Osteocyte (in vitro differentiated cells): Measurements from ENCODE around the gene KAT2A. TPM values are rescaled to one million over a fixed set of nuclear protein-coding genes. Genes with fewer than 3 reads are reported as not detected.

ENCODE experiments used
- DNase-seq: peaks from one replicate; pipeline ENCODE4 v3.0.0; 2021; ENCODE audit warnings: mixed read lengths; ENCODE audit not compliant: unreplicated experiment; ENCODE audit errors: extremely low spot score
- H3K27ac Mint-ChIP-seq: one replicate; pipeline ENCODE4 v1.8.0; 2021; ENCODE audit warnings: mild to moderate bottlenecking, mixed read lengths; ENCODE audit not compliant: unreplicated experiment
- H3K27me3 Mint-ChIP-seq: one replicate; pipeline ENCODE4 v1.8.0; 2021; ENCODE audit warnings: mixed read lengths; ENCODE audit not compliant: unreplicated experiment
- H3K36me3 Mint-ChIP-seq: one replicate; pipeline ENCODE4 v1.8.0; 2021; ENCODE audit warnings: mixed read lengths; ENCODE audit not compliant: unreplicated experiment
- H3K4me1 Mint-ChIP-seq: one replicate; pipeline ENCODE4 v1.8.0; 2021; ENCODE audit warnings: mixed read lengths; ENCODE audit not compliant: unreplicated experiment
- H3K4me3 Mint-ChIP-seq: one replicate; pipeline ENCODE4 v1.8.0; 2021; ENCODE audit warnings: mild to moderate bottlenecking, moderate library complexity, mixed read lengths; ENCODE audit not compliant: unreplicated experiment
- H3K9me3 Mint-ChIP-seq: one replicate; pipeline ENCODE4 v1.8.0; 2021; ENCODE audit warnings: mixed read lengths; ENCODE audit not compliant: unreplicated experiment
- total RNA-seq: library from RNA; stranded (reverse); gene quantifications from 2 replicates; pipeline ENCODE4 v1.2.1, GENCODE V29; 2021
- TF ChIP-seq, protein P1 (sequence below): fragments of 200-600 bp; sonication (generic); IDR thresholded peaks from 2 replicates; pipeline ENCODE4 v1.5.0; 2021; ENCODE audit warnings: antibody characterized with exemption, mild to moderate bottlenecking, moderate library complexity

Gene KAT2A
- total RNA-seq, 1 donor from 2014 or later: 40.4 TPM

GRCh38 chr17:42078396-42079043, 42.6 kb downstream of the KAT2A start:
- Mint-ChIP-seq H3K36me3 (no peaks in the 10 kb centered on the region), H3K27ac (no peak overlapping the region), H3K4me3 (no peak overlapping the region), H3K27me3 (peaks cover 14% of the 10 kb centered on the region), H3K4me1 (no peaks in the 10 kb centered on the region), H3K9me3 (no peaks in the 10 kb centered on the region)
- TF ChIP-seq, protein P1, sequence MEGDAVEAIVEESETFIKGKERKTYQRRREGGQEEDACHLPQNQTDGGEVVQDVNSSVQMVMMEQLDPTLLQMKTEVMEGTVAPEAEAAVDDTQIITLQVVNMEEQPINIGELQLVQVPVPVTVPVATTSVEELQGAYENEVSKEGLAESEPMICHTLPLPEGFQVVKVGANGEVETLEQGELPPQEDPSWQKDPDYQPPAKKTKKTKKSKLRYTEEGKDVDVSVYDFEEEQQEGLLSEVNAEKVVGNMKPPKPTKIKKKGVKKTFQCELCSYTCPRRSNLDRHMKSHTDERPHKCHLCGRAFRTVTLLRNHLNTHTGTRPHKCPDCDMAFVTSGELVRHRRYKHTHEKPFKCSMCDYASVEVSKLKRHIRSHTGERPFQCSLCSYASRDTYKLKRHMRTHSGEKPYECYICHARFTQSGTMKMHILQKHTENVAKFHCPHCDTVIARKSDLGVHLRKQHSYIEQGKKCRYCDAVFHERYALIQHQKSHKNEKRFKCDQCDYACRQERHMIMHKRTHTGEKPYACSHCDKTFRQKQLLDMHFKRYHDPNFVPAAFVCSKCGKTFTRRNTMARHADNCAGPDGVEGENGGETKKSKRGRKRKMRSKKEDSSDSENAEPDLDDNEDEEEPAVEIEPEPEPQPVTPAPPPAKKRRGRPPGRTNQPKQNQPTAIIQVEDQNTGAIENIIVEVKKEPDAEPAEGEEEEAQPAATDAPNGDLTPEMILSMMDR: no peak
- DNase-seq: no peak

- Mint-ChIP-seq H3K9me3 (no peaks in the 10 kb centered on the region), H3K36me3 (no peaks in the 10 kb centered on the region), H3K4me1 (no peaks in the 10 kb centered on the region), H3K4me3 (no peak overlapping the region), H3K27ac (no peak overlapping the region), H3K27me3 (peaks cover 21% of the 10 kb centered on the region)
- no peak for DNase-seq
- TF ChIP-seq, protein P1: no peak
These were observed 43.4 kb downstream of the KAT2A start for GRCh38 chr17:42077755-42078154.

DNA sequence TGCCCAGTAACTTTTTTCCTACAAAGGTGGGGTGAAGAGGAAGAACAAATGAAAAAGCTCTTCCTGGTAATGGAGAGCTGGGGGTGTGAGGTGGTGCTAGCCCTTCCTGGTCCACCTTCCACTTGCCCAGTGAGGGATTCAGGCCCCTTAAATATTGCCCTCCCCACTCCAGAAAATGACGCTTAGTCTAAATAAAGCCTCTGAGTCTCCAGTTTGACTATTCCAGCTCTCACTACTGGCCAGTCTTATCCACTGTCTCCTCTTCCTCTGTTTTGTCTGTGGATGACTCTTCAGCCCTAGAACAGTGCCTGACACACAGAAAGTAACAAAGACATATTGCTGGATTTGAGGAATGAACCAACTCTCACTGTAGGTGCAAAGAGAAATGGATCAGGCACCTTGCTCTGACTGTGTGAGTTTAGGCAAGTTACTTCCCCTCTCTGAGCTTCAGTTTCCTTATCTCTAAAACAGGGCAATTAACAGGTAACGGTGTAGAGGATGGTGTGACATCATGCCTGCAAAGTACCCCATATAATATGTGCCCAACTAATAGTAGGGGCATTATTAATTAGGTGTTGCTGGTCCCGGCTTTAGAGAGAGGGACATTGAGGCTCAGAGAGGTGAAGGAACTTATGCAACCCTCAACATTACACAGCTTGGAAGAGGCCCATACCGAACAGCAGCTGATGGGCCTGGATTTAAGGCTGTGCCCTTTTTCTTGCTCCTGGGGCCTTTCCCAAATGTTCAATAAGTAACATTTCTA, 44.2 kb downstream of the KAT2A start:
- DNase-seq: no peak
- H3K27ac Mint-ChIP-seq: no peak overlapping the region
- peaks cover 2% of the 10 kb centered on the region for H3K4me1 Mint-ChIP-seq
- TF ChIP-seq, protein P1: no peak
- H3K4me3 Mint-ChIP-seq: no peak overlapping the region
- no peaks in the 10 kb centered on the region for H3K9me3 Mint-ChIP-seq
- H3K27me3 Mint-ChIP-seq: peaks cover 21% of the 10 kb centered on the region
- no peaks in the 10 kb centered on the region for H3K36me3 Mint-ChIP-seq

- no peak overlapping the region for H3K27ac Mint-ChIP-seq
- peaks cover 3% of the 10 kb centered on the region for H3K4me1 Mint-ChIP-seq
- DNase-seq: no peak
- TF ChIP-seq, protein P1: no peak
- no peaks in the 10 kb centered on the region for H3K36me3 Mint-ChIP-seq
- H3K4me3 Mint-ChIP-seq: no peak overlapping the region
- H3K9me3 Mint-ChIP-seq: no peaks in the 10 kb centered on the region
- H3K27me3 Mint-ChIP-seq: peaks cover 28% of the 10 kb centered on the region
These were observed 45.4 kb downstream of the KAT2A start for GRCh38 chr17:42075789-42076188.
